ENCODE measurements around the gene ISCU.
A peak's percentile ranks its signal among the peaks of the same experiment; 100 is the strongest.

- TF ChIP-seq CTCF (IDR thresholded peaks at IDR 0.05) (peak; percentile 52 to 81), EP300 (IDR thresholded peaks at IDR 0.05) (no peak)
These were observed 874 bp downstream of the ISCU start for GRCh38 chr12:108563136-108563803.
